Adipose tissue (tissue), 3 donors: ENCODE measurements around the gene KCTD19. TPM values are rescaled to one million over a fixed set of nuclear protein-coding genes. Genes with fewer than 3 reads are reported as not detected.
"Not testable (repeated sequence)": the region's sequence is repeated elsewhere in the genome, so short reads cannot be mapped to it uniquely, and the experiment has no call there.

Experiments
- H3K27ac ChIP-seq: one replicate; pipeline ENCODE4 v1.5.1; 2013; ENCODE audit warnings: low read depth, low read length
- WGBS, 3 donors: extraction: QIAGEN DNeasy Blood & Tissue Kit; methylation state at CpG; one replicate each; pipeline ENCODE4 v1.1.7; 2013; 5-methylcytosine and 5-hydroxymethylcytosine counted together
- polyA plus RNA-seq, 3 donors: library from polyadenylated mRNA; stranded (reverse); fragments of 200-250 nt; gene quantifications; one replicate each; pipeline ENCODE4 v1.2.3, GENCODE V29; 2013
- donor health status: healthy with polysubstance abuse.
- donor health status: Bipolar disorder and iron deficiency.
- donor health status: healthy.

The KCTD19 gene
- polyA plus RNA-seq, result under 1 TPM in 2 of 3 donors, not detected in 1; 0.05 to 0.56 TPM

DNA sequence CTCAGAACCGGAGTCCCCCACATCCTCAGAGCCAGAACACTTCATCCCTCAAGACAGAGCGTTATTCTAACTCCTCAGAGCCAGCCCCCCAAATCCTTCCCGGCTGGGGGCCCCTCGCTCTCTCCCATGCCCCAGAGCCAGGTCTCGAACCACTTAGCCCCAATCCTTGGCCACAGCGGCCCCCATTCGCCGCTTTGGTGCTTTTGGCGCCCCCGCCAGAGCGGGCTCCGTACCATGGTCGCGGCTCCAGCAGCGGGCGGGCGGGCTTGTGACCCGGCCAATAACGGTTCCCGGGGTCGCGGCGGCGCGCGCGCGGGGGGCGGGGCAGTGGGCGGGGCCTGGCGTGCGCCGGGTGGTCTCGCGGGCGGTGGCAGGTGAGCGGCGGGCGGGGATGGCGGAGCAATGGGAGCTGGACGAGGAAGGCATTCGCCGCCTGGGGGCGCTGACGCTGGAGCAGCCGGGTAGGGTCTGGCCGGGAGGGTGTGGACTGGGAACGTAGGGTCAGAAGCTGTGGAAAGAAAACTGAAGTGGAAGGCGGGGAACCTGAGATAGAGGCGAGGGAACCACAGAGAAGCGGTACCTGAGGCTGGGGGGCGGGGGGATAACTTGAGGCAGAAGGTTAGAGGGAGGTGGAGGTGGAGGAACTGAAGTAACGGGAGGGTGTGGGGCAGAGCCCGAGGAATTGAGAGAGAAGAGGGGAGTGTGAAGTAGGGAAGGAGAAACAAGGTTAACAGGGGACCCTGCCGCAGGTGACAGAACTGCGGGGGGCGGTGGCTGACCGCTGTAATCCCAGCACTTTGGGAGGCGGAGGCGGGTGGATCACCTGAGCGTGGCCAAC, at the start of gene KCTD19, which contains the start of gene LRRC36:
TSS of gene KCTD19 (minus strand) at position 270 of the 838 bp plus-strand sequence. CDS start at position 236, 34 bp downstream.
TSS of gene LRRC36 (plus strand) at position 344 of the 838 bp plus-strand sequence. CDS start at position 392, 48 bp downstream.
- no peak within 1 kb of the TSS for H3K27ac ChIP-seq
- WGBS, 3 donors, result 6 to 10% (median 7%) methylated on average over 61 of the region's 61 CpGs

DNA sequence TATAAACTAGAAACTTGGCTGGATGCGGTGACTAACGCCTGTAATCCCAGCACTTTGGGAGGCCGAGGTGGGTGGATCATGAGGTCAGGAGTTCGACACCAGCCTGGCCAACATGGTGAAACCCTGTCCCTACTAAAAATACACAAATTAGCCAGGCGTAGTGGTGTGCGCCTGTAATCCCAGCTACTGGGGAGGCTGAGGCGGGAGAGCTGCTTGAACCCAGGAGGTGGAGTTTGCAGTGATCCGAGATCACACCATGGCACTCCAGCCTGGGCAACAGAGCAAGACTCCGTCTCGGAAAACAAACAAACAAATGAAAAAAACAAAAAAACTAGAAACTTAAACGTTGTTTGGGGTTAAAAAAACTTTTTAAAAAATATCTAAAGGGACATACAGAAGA, 49.5 kb upstream of the KCTD19 start:
- H3K27ac ChIP-seq, result not testable (repeated sequence)
- 89 to 94% (median 92%) methylated on average over 11 of the region's 11 CpGs for WGBS, 3 donors

DNA sequence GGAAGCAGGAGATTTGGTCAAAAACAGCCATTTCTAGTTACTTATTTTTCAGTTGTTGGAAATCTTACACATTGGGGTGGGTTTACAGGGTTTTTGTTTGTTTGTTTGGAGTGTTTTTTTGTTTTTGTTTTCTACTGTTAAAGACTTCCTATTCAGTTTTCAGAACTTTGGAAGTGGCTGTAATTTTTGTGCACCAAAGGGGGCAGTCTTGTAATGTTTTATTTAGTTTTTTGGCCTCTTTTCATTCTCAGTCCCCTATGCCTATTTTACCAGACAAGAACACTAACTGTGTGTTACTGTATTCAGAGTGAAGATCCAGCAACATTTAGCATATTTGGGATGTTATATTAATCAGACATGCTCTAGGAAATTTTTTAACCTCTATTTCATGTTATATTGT, 46.1 kb upstream of the KCTD19 start:
- no peak overlapping the region for H3K27ac ChIP-seq

DNA sequence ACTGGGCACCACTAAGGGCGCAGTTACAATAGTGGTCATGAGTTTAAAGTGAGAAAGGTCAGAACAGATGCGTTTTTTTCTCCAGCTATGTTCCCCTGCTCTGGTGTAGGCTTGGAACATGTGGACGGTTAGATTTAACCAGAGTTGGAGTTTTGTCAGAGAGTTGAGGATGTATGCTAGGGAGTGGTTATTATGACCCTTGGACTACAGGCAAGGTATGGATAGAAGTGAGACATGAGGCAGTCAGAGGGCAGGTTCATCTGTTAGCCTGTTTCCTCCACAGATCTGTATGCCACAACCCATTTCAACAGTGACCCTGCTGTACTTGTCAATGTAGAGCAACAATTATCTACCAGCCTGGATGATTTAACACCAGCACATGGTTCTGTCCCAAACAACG, 44.1 kb upstream of the KCTD19 start:
- 90 to 94% (median 93%) methylated on average over 4 of the region's 4 CpGs for WGBS, 3 donors

DNA sequence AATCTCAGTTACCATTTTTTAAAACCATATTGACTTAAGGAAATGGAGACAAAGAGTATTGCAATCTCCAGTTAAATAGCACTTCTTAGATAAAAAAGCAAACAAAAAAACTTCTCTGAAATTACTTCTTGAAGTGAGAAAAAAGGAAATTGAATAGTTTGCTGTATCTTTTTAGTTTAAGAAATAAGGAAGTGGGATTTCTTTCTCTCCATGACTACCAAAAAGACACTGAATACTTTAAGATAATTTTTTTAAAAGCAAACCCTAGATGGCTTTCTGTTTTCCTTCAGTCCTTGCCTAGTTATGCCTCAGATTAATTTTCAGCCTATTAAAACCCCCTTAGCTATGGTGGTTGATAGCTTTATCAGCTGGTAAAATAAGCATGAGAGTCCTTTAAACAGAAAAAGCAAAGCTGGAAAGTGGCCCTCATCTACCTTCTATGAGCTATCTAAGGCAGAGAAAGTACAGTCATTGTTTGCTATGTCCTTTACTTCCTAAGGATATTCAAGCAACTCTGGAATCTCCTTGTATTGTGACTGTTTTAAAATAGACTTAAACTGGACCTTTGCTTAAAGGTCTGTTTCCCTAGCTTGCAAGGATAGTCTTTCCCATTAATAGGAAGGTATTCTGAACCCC, 38.2 kb upstream of the KCTD19 start:
- no peak overlapping the region for H3K27ac ChIP-seq

More for the DNA sequence above, 44.1 kb upstream of the KCTD19 start:
- H3K27ac ChIP-seq, result no peak overlapping the region

DNA sequence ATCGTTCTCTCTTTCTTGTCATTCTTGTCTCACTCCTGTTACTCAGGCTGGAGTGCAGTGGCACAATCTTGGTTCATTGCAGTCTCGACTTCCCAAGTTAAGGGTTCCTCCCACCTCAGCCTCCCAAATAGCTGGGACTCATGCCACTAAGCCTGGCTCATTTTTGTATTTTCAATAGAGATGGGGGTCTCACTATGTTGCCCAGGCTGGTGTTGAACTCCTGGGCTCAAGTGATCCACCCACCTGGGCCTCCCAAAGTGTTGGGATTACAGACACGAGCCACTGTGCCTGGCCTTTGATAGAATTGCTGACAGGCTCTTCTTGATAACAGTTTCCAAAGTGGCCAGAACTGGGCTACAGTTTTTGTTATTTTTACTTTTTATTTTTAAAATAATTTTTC, 34.5 kb upstream of the KCTD19 start:
- H3K27ac ChIP-seq, result no peak overlapping the region
- WGBS, 3 donors, result 70 to 79% (median 72%) methylated on average over 3 of the region's 3 CpGs

DNA sequence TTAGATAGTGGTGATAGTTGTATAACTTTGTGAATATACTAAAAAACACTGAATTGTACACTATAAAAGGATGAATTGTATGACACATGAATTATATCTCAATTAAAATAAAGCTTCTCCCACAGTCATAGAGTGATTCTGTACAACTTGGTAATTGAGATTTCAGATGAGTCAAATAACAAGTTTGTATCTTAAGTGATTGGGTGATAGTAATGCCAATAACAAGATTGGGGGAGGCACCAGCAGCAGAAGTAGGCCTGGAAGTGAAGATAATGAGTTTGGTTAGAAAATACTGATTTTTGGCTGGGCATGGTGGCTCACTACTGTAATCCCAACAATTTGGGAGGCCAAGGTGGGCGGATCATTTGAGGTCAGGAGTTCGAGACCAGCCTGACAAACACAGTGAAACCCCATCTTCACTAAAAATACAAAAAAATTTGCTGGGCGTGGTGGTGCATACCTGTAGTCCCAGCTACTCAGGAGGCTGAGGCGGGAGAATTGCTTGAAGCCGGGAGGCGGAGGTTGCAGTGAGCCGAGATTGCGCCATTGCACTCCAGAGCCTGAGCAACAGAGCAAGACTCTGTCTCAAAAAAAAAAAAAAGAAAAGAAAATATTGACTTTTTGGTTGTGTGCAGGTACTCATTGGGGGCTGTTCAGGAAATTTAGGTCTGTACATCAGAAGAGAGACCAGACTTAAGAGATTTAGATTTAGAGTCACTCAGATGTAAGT, 33.2 kb upstream of the KCTD19 start:
- WGBS, 3 donors, result 95 to 97% (median 95%) methylated on average over 8 of the region's 8 CpGs
- H3K27ac ChIP-seq, result not testable (repeated sequence)

DNA sequence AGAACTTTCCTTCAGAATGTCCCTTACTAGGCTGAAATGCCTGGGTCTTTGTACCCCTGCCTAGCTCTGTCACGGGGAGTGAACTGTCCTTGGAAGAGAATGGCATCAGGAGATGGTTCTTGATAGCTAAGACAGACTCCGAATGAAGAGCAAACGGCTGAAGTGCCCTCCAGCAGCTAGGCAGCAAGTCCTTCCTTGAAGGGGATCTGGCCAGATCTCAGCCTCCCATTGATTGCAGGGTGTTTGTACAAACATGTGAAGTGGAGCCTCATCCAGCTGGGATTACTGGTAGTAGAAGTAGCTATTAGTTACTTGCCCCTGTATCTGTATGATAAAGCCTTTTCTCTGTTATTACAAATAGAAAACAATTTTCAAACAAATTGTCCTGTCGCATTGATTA, 31.0 kb upstream of the KCTD19 start:
- whole genome bisulfite sequencing, 3 donors, result 60 to 90% (median 81%) methylated on average over 4 of the region's 4 CpGs

DNA sequence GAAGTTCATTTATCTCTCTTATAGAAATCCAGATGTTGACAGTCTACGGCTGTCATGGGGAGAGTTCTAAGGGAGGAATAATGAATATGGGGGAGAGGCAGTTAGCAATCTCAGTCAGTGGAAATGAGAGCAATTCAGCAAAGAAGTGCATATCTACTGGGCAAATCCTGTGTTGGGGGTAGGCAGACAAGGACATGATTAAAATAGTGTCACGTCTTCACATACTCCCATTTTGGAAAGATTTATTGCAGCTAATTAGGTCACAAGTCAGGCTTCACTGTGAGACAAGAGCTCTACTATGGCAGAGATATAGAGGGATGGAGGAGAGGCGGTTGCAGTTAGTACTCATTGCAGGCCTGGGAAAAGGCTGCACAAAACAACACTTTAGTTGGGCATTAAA, 29.9 kb upstream of the KCTD19 start:
- 75 to 85% (median 76%) methylated on average over 3 of the region's 3 CpGs for WGBS, 3 donors
- no peak overlapping the region for H3K27ac ChIP-seq

More for the DNA sequence above, 31.0 kb upstream of the KCTD19 start:
- no peak overlapping the region for H3K27ac ChIP-seq

DNA sequence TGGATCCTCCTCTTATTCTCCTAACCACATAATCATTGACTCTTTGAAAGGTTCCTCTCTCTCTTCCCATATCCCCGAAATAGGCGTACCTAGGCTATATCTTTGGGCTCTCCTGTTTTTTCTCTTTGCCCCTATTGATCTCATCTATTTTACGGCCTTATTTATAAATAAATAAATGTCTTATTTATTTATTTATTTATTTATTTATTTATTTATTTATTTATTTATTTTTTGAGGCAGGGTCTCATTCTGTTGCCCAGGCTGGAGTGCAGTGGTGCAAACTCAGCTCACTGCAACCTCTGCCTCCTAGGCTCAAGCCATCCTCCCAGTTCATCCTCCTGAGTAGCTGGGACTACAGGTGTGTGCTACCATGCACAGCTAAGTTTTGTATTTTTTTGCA, 25.9 kb upstream of the KCTD19 start:
- WGBS, 3 donors, result 95 to 97% (median 97%) methylated on average over 3 of the region's 3 CpGs
- not testable (repeated sequence) for H3K27ac ChIP-seq

DNA sequence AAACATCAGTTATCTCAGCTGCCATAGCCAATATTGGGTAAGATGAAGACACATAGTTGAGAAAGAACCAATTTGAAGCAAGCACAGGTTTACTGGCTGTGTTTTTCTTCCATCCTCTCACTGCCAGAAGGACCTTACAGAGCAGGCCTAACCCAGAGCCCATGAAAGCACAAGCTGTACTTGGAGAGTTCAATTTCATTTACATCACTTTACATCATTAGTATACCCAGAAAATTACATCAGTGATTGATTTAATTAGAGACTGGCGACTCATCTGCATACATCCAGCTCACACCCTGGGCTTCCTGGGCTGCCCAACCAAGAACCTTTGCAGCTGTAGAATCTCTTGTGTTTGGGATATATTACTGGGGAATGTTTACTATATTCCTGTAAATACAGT, 23.8 kb upstream of the KCTD19 start:
- 92 to 95% (median 94%) methylated on average over 1 of the region's 1 CpG for WGBS, 3 donors

DNA sequence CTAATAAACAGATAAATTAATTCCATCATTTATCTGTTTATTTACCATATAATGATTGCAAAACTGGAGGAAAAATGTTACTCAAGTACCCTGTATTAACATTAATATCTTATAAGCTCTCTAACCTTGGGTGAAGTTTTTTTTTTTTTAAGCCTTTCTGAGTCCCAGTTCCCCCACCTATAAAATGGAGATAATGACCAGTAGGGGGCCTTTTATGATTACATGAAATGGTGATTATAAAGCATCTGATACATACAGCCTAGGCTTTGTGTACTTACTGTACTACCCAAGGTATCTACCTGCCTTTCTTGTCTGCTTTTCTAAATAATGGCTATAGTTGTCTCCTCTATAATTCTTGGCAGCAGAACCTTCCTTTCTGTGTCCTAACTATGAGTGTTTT, 22.6 kb upstream of the KCTD19 start:
- no peak overlapping the region for H3K27ac ChIP-seq

More for the DNA sequence above, 23.8 kb upstream of the KCTD19 start:
- H3K27ac ChIP-seq, result no peak overlapping the region

DNA sequence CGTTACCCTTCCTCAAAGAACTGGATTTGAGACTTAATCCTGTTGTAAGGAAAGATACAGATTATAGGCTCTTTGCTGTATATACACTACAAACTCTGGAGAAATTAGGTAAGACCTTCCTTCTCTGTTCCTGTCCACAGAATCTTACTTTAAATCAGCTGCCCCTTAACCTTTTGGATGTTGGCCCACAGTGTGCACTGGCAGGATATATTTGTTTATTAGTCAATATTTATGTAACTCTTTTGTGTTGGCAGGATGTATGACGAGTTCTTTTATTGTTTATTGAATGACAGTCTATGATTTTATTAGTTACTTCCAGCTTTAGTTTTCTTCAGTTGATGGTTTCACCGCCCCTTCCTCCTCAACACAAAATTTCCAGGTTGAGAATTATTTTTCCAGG, 19.8 kb upstream of the KCTD19 start:
- WGBS, 3 donors, result 74 to 78% (median 76%) methylated on average over 3 of the region's 3 CpGs
- H3K27ac ChIP-seq, result no peak overlapping the region

DNA sequence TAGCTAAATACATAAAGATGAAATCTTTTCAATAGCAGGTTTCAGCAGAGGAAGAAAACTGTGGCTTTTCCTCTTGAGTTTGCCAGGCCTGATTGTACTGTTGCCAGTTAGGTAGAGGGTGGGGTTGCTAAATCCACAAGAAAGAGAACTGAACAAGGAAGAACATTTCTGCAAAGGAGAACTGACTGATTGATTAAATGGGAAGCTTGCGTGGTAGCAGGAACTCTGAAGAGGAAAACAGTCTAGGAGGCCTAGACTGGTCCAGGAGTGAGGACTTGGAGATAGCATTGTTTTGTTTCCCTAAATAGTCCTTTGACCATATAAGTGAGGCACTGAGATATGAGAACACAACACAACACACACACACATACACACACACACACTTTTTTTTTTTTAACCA, 18.9 kb upstream of the KCTD19 start:
- 45 to 82% (median 65%) methylated on average over 1 of the region's 1 CpG for WGBS, 3 donors
- H3K27ac ChIP-seq, result no peak overlapping the region

DNA sequence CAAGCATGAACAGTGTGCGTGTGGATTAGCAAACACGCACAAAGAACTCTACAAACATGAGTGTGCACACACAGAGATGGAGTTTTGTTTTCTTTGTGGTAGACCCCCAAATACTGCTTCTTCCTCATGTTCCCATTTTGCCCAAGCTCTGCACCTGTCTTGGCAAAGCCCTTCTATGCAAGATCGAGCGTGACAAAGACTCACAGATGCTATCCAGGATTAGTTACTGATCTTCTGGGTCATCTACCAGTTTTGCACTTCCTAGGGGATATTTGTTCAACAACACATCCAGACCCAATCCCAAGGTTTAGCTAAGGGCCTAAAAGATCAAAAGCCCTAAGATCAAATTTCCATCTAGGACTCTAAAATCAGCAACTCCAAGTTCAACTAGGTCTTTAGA, 16.1 kb upstream of the KCTD19 start:
- WGBS, 3 donors, result 91 to 96% (median 93%) methylated on average over 4 of the region's 4 CpGs
- H3K27ac ChIP-seq, result no peak overlapping the region

DNA sequence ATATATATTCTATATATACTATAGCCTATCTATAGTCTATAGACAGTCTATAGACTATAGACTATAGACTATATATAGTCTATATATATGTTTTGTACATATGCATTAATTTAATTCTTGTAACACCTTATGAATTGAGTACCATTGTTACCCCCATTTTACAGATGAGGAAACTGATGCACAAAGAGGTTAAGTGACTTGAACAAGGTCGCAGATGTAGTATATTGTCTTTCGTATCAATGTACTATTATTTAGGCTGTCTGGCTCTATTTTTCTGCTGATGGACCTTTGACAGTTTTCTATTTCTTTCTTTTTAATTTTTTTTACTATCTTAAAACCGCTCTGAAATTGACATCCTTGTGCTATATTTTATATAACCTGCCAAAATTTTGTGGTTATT, 14.7 kb upstream of the KCTD19 start:
- WGBS, 3 donors, result 89 to 92% (median 89%) methylated on average over 3 of the region's 3 CpGs
- H3K27ac ChIP-seq, result no peak overlapping the region

DNA sequence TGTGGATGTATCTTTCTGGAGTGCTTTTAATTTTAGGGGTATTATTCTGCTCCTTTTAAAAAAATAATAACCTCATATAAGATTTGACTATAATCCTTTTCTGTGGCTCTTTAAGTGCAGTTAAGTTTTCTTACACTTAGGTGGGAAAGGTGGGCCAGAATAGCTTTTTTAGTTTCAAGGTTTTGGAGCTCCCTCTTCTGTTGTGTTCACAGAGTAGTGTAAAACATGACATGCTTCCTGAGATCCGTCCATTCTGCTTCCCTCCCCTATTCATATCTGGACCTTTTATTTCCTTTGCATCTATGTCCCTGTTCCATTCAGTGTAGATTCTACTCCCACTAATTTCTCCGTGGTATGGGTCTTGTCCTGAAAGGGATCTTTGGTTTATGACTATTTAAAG, 12.9 kb upstream of the KCTD19 start:
- 38 to 45% (median 38%) methylated on average over 2 of the region's 2 CpGs for WGBS, 3 donors

DNA sequence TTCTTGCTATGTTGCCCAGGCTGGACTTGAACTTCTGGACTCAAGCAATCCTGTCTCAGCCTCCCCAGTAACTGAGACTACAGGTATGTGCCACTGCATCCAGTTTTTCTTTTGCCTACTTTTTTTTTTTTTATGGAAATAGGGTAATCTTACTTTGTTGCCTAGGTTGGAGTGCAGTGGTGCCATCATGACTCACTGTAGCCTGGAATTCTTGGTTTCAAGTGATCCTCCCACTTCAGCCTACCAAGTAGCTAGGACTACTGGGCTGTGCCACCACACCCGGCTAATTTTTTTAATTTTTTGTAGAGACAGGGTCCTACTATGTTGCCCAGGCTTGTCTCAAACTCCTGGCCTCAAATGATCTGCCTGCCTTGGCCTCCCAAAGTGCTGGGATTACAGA, 10.1 kb upstream of the KCTD19 start:
- WGBS, 3 donors, result 95% methylated on average over 1 of the region's 1 CpG
- no peak overlapping the region for H3K27ac ChIP-seq

More for the DNA sequence above, 12.9 kb upstream of the KCTD19 start:
- H3K27ac ChIP-seq, result no peak overlapping the region

DNA sequence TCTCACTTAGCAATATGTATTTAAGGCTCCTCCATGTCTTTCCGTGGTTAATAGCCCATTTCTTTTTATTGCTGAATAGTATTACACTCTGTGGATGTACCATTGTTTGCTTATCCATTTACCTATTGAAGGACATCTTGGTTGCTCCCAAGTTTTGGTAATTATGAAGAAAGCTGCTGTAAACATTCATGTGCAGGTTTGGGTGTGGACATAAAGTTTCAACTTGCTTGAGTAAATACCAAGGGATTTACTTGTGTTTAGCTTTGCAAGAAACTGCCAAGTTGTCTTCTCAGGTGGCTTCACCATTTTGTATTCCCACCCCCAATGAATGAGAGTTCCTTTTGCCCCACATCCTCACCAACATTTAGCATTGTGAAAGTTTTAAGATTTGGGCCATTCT, 9.6 kb upstream of the KCTD19 start:
- 74 to 88% (median 78%) methylated on average over 1 of the region's 1 CpG for WGBS, 3 donors
- no peak overlapping the region for H3K27ac ChIP-seq
